ENCODE results near the gene MAP3K4. TPM values are rescaled to one million over a fixed set of nuclear protein-coding genes. Genes with fewer than 3 reads are reported as not detected.

The MAP3K4 gene
- total RNA-seq, 2 experiments from 2014 or later: 46.2 to 53.7 TPM

DNA sequence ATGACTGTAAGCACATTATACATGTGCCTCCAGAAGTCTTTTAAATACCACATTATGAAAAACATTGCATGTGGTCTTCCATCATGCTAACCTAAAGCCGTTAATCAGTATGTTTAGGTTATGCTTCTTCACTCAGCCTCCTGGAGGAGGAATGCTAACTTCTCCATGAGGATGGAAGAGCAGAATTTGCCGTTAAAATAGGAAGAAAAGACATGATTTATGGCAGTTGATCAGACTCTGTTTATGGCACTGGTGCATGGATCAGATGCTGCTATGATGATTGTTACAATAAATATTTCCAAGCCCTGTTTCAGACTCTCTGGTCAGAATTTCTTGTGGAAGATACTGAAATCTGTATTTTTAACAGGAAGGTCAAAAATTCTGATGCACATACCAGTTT is 31.7 kb downstream of the MAP3K4 start:
- H3K4me3 Mint-ChIP-seq: no peak overlapping the region
- peaks cover 28% of the 10 kb centered on the region for H3K36me3 Mint-ChIP-seq
- no peaks in the 10 kb centered on the region for H3K27me3 Mint-ChIP-seq
- H3K4me1 Mint-ChIP-seq: peaks cover 1% of the 10 kb centered on the region
- peaks cover 5% of the 10 kb centered on the region for H3K9me3 Mint-ChIP-seq
- no peak for ATAC-seq (ENCODE audit: low read depth)
- POLR2A ChIA-PET: no interaction called here
- H3K27ac Mint-ChIP-seq: no peak overlapping the region
- DNase-seq: no peak

DNA sequence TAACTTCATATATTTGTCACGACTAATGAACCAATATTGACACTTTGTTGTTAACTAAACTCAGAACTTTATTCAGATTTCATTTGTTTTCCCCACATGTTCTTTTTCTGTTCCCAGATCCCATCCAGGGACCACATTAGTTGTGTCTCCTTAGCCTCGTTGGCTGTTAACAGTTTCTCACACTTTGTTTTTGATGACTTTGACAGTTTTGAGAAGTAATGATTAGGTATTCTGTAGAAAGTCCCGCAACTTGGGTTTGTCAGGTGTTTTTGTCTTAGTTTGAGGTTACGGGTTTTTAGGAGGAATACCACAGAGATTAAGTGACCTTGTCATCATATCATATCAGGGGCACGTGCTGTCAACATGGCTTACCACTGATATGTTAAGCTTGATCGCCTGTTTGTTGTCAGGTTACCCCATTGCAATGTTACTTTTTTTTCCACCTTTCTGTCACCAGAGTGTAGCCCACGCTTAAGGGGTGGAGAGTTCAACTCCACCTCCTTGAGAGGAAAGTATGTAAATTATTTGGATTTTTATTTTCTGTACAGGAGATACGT is 32.9 kb downstream of the MAP3K4 start:
- Mint-ChIP-seq H3K4me1 (peaks cover 4% of the 10 kb centered on the region), H3K27ac (no peak overlapping the region), H3K36me3 (peaks cover 27% of the 10 kb centered on the region), H3K4me3 (no peak overlapping the region), H3K9me3 (peaks cover 5% of the 10 kb centered on the region), H3K27me3 (no peaks in the 10 kb centered on the region)
- no peak for ATAC-seq (ENCODE audit: low read depth)
- no peak for DNase-seq
- POLR2A ChIA-PET: no interaction called here

- POLR2A ChIA-PET: no interaction called here
- no peaks in the 10 kb centered on the region for H3K27me3 Mint-ChIP-seq
These were observed 35.8 kb downstream of the MAP3K4 start for GRCh38 chr6:161027385-161027784.

GRCh38 chr6:161029195-161029809 is 37.7 kb downstream of the MAP3K4 start:
- POLR2A ChIA-PET: interaction anchor here (1.2 kb wide), 1 partner anchor 14 kb away, joined by 3 read pairs; no protein-coding TSS in a partner anchor
- Mint-ChIP-seq H3K9me3 (peaks cover 2% of the 10 kb centered on the region), H3K4me1 (peaks cover 4% of the 10 kb centered on the region), H3K4me3 (no peak overlapping the region), H3K27me3 (no peaks in the 10 kb centered on the region), H3K36me3 (peaks cover 18% of the 10 kb centered on the region), H3K27ac (no peak overlapping the region)
- DNase-seq (no peak), ATAC-seq (ENCODE audit: low read depth) (no peak)

More at GRCh38 chr6:161027385-161027784, 35.8 kb downstream of the MAP3K4 start:
- Mint-ChIP-seq H3K27ac (no peak overlapping the region), H3K4me1 (peaks cover 4% of the 10 kb centered on the region), H3K36me3 (peaks cover 17% of the 10 kb centered on the region), H3K4me3 (no peak overlapping the region), H3K9me3 (peaks cover 2% of the 10 kb centered on the region)
- DNase-seq (no peak), ATAC-seq (ENCODE audit: low read depth) (no peak)

DNA sequence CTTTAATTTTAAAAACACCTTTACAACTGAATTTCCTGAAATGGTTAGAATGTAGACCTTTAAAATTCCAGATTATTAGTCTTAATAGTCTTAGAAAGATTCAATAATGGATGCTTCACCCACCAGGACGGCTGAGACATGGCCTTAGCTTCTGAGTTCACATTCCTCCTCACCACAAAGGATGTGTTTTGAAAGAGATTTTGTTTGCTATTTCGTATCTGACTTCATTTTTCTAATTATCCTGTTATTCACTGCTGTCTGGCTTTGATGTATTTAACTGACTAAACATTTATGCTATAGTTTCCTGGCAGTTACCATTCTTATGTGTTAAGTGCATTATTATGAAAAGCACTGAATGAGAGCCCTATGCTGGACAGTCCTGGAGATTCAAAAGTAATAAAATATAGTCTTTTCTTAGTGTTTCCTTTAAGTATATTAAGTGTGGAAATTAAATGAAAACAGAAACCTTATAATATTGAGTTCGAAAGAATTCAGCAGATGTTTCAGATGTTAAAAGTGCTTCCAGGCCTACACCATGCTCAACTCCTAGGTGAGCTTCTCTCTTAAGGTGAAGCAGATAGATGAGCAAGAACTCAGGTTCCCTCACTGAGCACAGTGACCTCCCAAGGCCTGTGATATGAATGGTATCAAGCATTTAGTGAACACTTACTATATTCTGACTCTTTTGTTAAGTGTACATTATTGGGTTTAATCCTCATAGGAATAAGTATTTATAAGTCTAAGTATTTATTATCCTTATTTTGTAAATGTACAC is 40.3 kb downstream of the MAP3K4 start:
- H3K9me3 Mint-ChIP-seq: no peaks in the 10 kb centered on the region
- no peak for ATAC-seq (ENCODE audit: low read depth)
- no peaks in the 10 kb centered on the region for H3K27me3 Mint-ChIP-seq
- H3K4me1 Mint-ChIP-seq: peaks cover 6% of the 10 kb centered on the region
- H3K4me3 Mint-ChIP-seq: no peak overlapping the region
- DNase-seq: no peak
- peaks cover 17% of the 10 kb centered on the region for H3K36me3 Mint-ChIP-seq
- H3K27ac Mint-ChIP-seq: no peak overlapping the region
- POLR2A ChIA-PET: no interaction called here

- peaks cover 9% of the 10 kb centered on the region for H3K4me1 Mint-ChIP-seq
- no peak overlapping the region for H3K27ac Mint-ChIP-seq
- H3K27me3 Mint-ChIP-seq: no peaks in the 10 kb centered on the region
- H3K36me3 Mint-ChIP-seq: peaks cover 14% of the 10 kb centered on the region
- H3K4me3 Mint-ChIP-seq: no peak overlapping the region
- no peak for DNase-seq
- ATAC-seq (ENCODE audit: low read depth): no peak
- POLR2A ChIA-PET: no interaction called here
- H3K9me3 Mint-ChIP-seq: no peaks in the 10 kb centered on the region
These were observed 42.1 kb downstream of the MAP3K4 start for GRCh38 chr6:161033667-161034066.

GRCh38 chr6:161035182-161035980 is 43.8 kb downstream of the MAP3K4 start:
- H3K27me3 Mint-ChIP-seq: no peaks in the 10 kb centered on the region
- H3K4me1 Mint-ChIP-seq: peaks cover 4% of the 10 kb centered on the region
- POLR2A ChIA-PET: no interaction called here
- DNase-seq: no peak
- no peak overlapping the region for H3K4me3 Mint-ChIP-seq
- no peak overlapping the region for H3K27ac Mint-ChIP-seq
- H3K9me3 Mint-ChIP-seq: no peaks in the 10 kb centered on the region
- no peak for ATAC-seq (ENCODE audit: low read depth)
- H3K36me3 Mint-ChIP-seq: peaks cover 19% of the 10 kb centered on the region

DNA sequence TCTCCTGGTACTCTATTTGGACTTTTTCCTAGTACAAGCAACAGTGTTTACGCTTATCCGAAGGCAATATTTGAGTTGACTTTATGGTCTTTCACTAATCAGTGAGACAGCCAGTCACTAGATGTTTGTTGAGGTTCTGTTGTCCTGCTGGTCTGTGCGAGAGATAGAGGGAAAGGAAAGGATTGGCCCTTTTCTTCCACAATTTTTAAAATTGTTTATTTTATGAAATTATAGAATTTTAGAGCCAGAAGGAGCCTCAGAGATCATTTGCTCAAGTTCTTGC is 44.4 kb downstream of the MAP3K4 start:
- DNase-seq (no peak), ATAC-seq (ENCODE audit: low read depth) (no peak)
- no peaks in the 10 kb centered on the region for H3K27me3 Mint-ChIP-seq
- H3K4me1 Mint-ChIP-seq: peaks cover 4% of the 10 kb centered on the region
- H3K27ac Mint-ChIP-seq: no peak overlapping the region
- H3K4me3 Mint-ChIP-seq: no peak overlapping the region
- H3K9me3 Mint-ChIP-seq: no peaks in the 10 kb centered on the region
- POLR2A ChIA-PET: no interaction called here
- peaks cover 19% of the 10 kb centered on the region for H3K36me3 Mint-ChIP-seq

DNA sequence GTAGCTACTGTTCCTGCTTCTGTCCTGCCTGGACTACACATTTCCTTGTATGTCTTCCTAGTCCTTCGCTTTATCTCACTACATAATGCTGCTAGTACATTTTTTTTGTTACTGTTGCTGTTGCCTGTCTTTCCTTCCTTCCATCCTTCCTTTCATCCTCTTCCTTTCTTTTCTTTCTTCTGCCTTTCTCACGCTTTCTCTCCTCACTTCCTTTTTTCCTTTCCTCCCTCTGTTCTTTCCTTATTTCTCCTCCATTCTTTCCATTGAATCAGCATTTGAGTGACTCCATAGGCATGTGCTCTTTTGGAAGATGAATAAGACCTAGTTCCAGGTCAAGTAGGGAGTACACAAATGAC is 46.3 kb downstream of the MAP3K4 start:
- peak overlapping the region; percentile 31 for H3K27ac Mint-ChIP-seq
- ATAC-seq (ENCODE audit: low read depth) (no peak), DNase-seq (no peak)
- H3K27me3 Mint-ChIP-seq: no peaks in the 10 kb centered on the region
- no peaks in the 10 kb centered on the region for H3K9me3 Mint-ChIP-seq
- H3K4me3 Mint-ChIP-seq: no peak overlapping the region
- H3K36me3 Mint-ChIP-seq: peaks cover 19% of the 10 kb centered on the region
- H3K4me1 Mint-ChIP-seq: peaks cover 4% of the 10 kb centered on the region
- POLR2A ChIA-PET: no interaction called here

- Mint-ChIP-seq H3K27me3 (no peaks in the 10 kb centered on the region), H3K4me3 (no peak overlapping the region), H3K9me3 (no peaks in the 10 kb centered on the region), H3K4me1 (peaks cover 4% of the 10 kb centered on the region), H3K27ac (no peak overlapping the region), H3K36me3 (peaks cover 23% of the 10 kb centered on the region)
- DNase-seq (no peak), ATAC-seq (ENCODE audit: low read depth) (no peak)
- POLR2A ChIA-PET: no interaction called here
These were observed 46.9 kb downstream of the MAP3K4 start for GRCh38 chr6:161038229-161039031.

- peaks cover 23% of the 10 kb centered on the region for H3K36me3 Mint-ChIP-seq
- POLR2A ChIA-PET: no interaction called here
- no peaks in the 10 kb centered on the region for H3K9me3 Mint-ChIP-seq
- peaks cover 4% of the 10 kb centered on the region for H3K4me1 Mint-ChIP-seq
- H3K27ac Mint-ChIP-seq: no peak overlapping the region
- no peak for ATAC-seq (ENCODE audit: low read depth)
- no peak overlapping the region for H3K4me3 Mint-ChIP-seq
- no peaks in the 10 kb centered on the region for H3K27me3 Mint-ChIP-seq
- DNase-seq: no peak
These were observed 49.7 kb downstream of the MAP3K4 start for GRCh38 chr6:161041274-161041673.

- Mint-ChIP-seq H3K4me3 (no peak overlapping the region), H3K4me1 (peaks cover 6% of the 10 kb centered on the region), H3K36me3 (peaks cover 16% of the 10 kb centered on the region), H3K27me3 (no peaks in the 10 kb centered on the region), H3K9me3 (no peaks in the 10 kb centered on the region), H3K27ac (no peak overlapping the region)
- DNase-seq (no peak), ATAC-seq (ENCODE audit: low read depth) (no peak)
- POLR2A ChIA-PET: interaction anchor here (1.3 kb wide), 1 partner anchor 15 kb away, joined by 3 read pairs; no protein-coding TSS in a partner anchor
These were observed 52.8 kb downstream of the MAP3K4 start for GRCh38 chr6:161044335-161044734.

GRCh38 chr6:161048641-161049040 is 57.1 kb downstream of the MAP3K4 start:
- H3K27ac Mint-ChIP-seq: no peak overlapping the region
- POLR2A ChIA-PET: no interaction called here

More at GRCh38 chr6:161048641-161049040, 57.1 kb downstream of the MAP3K4 start:
- ATAC-seq (ENCODE audit: low read depth): no peak
- Mint-ChIP-seq H3K4me1 (peaks cover 7% of the 10 kb centered on the region), H3K4me3 (no peak overlapping the region), H3K27me3 (no peaks in the 10 kb centered on the region), H3K36me3 (peaks cover 12% of the 10 kb centered on the region), H3K9me3 (no peaks in the 10 kb centered on the region)
- no peak for DNase-seq
